ENCODE results near the gene RNF26. TPM values are rescaled to one million over a fixed set of nuclear protein-coding genes. Genes with fewer than 3 reads are reported as not detected.

The RNF26 gene
- total RNA-seq, 2 donors from 2014 or later = 51.8 to 76.3 TPM

GRCh38 chr11:119342362-119343130 lies 8.2 kb downstream of the RNF26 start:
- H3K36me3 Mint-ChIP-seq (ENCODE audit: low read depth) = no peaks in the 10 kb centered on the region
- no peak overlapping the region for H3K4me3 ChIP-seq (ENCODE audit: low read length)
- H3K27ac Mint-ChIP-seq = no peak overlapping the region
- H3K27me3 Mint-ChIP-seq (ENCODE audit: insufficient read depth) = peaks cover 84% of the 10 kb centered on the region
- H3K9me3 ChIP-seq (ENCODE audit: control insufficient read depth, low read length) = no peaks in the 10 kb centered on the region
- H3K9me3 Mint-ChIP-seq = no peaks in the 10 kb centered on the region
- TF ChIP-seq, protein P1, sequence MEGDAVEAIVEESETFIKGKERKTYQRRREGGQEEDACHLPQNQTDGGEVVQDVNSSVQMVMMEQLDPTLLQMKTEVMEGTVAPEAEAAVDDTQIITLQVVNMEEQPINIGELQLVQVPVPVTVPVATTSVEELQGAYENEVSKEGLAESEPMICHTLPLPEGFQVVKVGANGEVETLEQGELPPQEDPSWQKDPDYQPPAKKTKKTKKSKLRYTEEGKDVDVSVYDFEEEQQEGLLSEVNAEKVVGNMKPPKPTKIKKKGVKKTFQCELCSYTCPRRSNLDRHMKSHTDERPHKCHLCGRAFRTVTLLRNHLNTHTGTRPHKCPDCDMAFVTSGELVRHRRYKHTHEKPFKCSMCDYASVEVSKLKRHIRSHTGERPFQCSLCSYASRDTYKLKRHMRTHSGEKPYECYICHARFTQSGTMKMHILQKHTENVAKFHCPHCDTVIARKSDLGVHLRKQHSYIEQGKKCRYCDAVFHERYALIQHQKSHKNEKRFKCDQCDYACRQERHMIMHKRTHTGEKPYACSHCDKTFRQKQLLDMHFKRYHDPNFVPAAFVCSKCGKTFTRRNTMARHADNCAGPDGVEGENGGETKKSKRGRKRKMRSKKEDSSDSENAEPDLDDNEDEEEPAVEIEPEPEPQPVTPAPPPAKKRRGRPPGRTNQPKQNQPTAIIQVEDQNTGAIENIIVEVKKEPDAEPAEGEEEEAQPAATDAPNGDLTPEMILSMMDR (conservative IDR thresholded peaks at IDR 0.05) = no peak
- H3K36me3 ChIP-seq (ENCODE audit: control insufficient read depth, insufficient read depth, low read length) = no peaks in the 10 kb centered on the region
- WGBS, 2 experiments (ENCODE audit: insufficient coverage in 1 of 2, insufficient read length in 1 of 2) = 87 to 89% methylated on average over 5 to 10 of the region's 10 CpGs
- no peak overlapping the region for H3K4me3 Mint-ChIP-seq
- H3K27ac ChIP-seq (ENCODE audit: low read depth, low read length) = no peak overlapping the region
- peaks cover 71% of the 10 kb centered on the region for H3K27me3 ChIP-seq (ENCODE audit: control insufficient read depth, insufficient read depth, low read length, poor library complexity, severe bottlenecking)
- DNase-seq = peak; percentile 44
- peaks cover 12% of the 10 kb centered on the region for H3K4me1 Mint-ChIP-seq
- H3K4me1 ChIP-seq (ENCODE audit: control insufficient read depth, insufficient read depth, low read length) = no peaks in the 10 kb centered on the region
- H3K9ac ChIP-seq (ENCODE audit: extremely low read depth, low read length, poor library complexity, severe bottlenecking) = no peak overlapping the region

- peak; percentile 31 for DNase-seq
- H3K27ac ChIP-seq (ENCODE audit: low read depth, low read length) = no peak overlapping the region
- 87 to 96% methylated on average over 4 to 6 of the region's 7 CpGs for WGBS, 2 experiments (ENCODE audit: insufficient coverage in 1 of 2, insufficient read length in 1 of 2)
- peaks cover 77% of the 10 kb centered on the region for H3K27me3 ChIP-seq (ENCODE audit: control insufficient read depth, insufficient read depth, low read length, poor library complexity, severe bottlenecking)
- H3K9ac ChIP-seq (ENCODE audit: extremely low read depth, low read length, poor library complexity, severe bottlenecking) = no peak overlapping the region
- Mint-ChIP-seq H3K4me1 (peaks cover 2% of the 10 kb centered on the region), H3K9me3 (peaks cover 1% of the 10 kb centered on the region), H3K4me3 (no peak overlapping the region), H3K27me3 (ENCODE audit: insufficient read depth) (peaks cover 88% of the 10 kb centered on the region), H3K27ac (no peak overlapping the region), H3K36me3 (ENCODE audit: low read depth) (no peaks in the 10 kb centered on the region)
- H3K36me3 ChIP-seq (ENCODE audit: control insufficient read depth, insufficient read depth, low read length) = no peaks in the 10 kb centered on the region
- H3K9me3 ChIP-seq (ENCODE audit: control insufficient read depth, low read length) = no peaks in the 10 kb centered on the region
- no peaks in the 10 kb centered on the region for H3K4me1 ChIP-seq (ENCODE audit: control insufficient read depth, insufficient read depth, low read length)
- H3K4me3 ChIP-seq (ENCODE audit: low read length) = no peak overlapping the region
- TF ChIP-seq, protein P1 (conservative IDR thresholded peaks at IDR 0.05) = no peak
Measured at GRCh38 chr11:119343726-119344125, 9.4 kb downstream of the RNF26 start.

DNA sequence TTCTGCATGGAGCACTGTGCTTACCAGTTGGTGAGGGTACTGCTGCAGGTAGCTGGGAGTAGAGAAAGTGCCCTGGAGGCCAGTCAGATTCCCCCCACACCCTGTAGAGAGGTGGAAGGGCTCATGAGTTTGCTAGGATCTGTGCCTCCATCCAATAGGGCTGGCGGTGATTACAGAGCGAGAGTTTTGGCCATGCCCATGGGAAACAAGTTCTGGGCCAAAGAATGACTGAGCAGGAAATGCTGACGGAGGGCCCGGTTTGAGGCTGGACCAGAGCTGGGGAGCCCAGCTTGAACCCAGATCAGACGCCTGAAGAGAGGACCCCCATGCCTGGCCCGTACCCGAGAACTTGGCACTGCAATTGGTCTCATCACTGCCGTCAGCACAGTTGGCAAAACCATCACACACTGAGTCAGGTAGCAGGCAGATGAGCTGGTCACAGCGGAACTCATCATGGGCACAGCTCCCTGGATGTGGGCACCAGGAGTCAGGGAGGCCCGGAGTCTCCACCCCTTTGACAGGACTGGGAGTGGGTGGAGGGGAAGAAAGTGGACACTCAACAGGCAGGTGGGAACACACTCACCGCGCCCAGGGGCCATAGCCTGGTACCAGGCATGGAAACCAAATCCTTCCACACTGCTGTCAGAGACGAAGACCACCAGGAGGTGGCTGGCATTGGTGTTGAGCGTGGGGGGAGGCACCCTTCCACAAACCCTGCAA lies 10.1 kb downstream of the RNF26 start:
- no peak overlapping the region for H3K4me3 Mint-ChIP-seq
- Histone ChIP-seq H3K9me3 (ENCODE audit: control insufficient read depth, low read length) (no peaks in the 10 kb centered on the region), H3K9ac (ENCODE audit: extremely low read depth, low read length, poor library complexity, severe bottlenecking) (no peak overlapping the region), H3K36me3 (ENCODE audit: control insufficient read depth, insufficient read depth, low read length) (no peaks in the 10 kb centered on the region), H3K27ac (ENCODE audit: low read depth, low read length) (no peak overlapping the region), H3K4me3 (ENCODE audit: low read length) (no peak overlapping the region), H3K27me3 (ENCODE audit: control insufficient read depth, insufficient read depth, low read length, poor library complexity, severe bottlenecking) (peaks cover 69% of the 10 kb centered on the region), H3K4me1 (ENCODE audit: control insufficient read depth, insufficient read depth, low read length) (no peaks in the 10 kb centered on the region)
- WGBS, 2 experiments (ENCODE audit: insufficient coverage in 1 of 2, insufficient read length in 1 of 2) = 85 to 87% methylated on average over 8 to 14 of the region's 14 CpGs
- H3K27me3 Mint-ChIP-seq (ENCODE audit: insufficient read depth) = peaks cover 81% of the 10 kb centered on the region
- no peak overlapping the region for H3K27ac Mint-ChIP-seq
- no peaks in the 10 kb centered on the region for H3K4me1 Mint-ChIP-seq
- TF ChIP-seq, protein P1 (conservative IDR thresholded peaks at IDR 0.05) = no peak
- DNase-seq = peak; percentile 39
- no peaks in the 10 kb centered on the region for H3K36me3 Mint-ChIP-seq (ENCODE audit: low read depth)
- H3K9me3 Mint-ChIP-seq = peaks cover 1% of the 10 kb centered on the region
